Measurements from ENCODE around the gene ZC3H12C. TPM values are rescaled to one million over a fixed set of nuclear protein-coding genes. Genes with fewer than 3 reads are reported as not detected.
"Not testable (repeated sequence)": the region's sequence is repeated elsewhere in the genome, so short reads cannot be mapped to it uniquely, and the experiment has no call there.

Gene ZC3H12C
- polyA plus RNA-seq, 3 donors from 2014 or later = not detected

- peaks cover 0 to 2% (median 0%) of the 10 kb centered on the region in 3 donors for H3K27me3 Mint-ChIP-seq (ENCODE audit: low read depth in 3 of 3)
- no peaks in the 10 kb centered on the region for H3K9me3 Mint-ChIP-seq
- H3K4me3 Mint-ChIP-seq = no peak overlapping the region
- no peak for DNase-seq
- H3K4me1 Mint-ChIP-seq = peaks cover 6 to 9% of the 10 kb centered on the region in 2 donors
- H3K27ac Mint-ChIP-seq = no peak overlapping the region
- no peaks in the 10 kb centered on the region for H3K36me3 Mint-ChIP-seq
Observed at GRCh38 chr11:110177086-110177456, 83.9 kb downstream of the ZC3H12C start.

DNA sequence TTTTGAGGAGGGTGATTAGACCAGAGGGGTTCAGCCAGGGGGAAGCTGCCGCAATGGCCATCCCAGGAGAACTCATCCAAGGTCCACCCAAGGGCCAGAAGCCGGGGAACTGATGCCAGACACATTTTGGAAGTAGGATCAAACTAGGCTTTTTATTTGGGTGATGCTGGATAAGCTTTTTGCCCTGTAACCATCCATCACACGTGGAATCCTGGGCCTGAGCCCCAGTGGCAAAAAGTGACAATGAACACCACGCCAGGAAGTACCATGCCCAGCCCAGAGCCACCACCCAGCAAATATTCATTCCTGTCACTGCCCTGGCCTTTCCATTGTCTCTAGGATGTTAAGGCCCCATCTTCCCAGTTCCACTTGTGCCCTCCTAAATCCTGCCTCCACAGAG lies 85.9 kb downstream of the ZC3H12C start:
- peaks cover 3 to 4% of the 10 kb centered on the region in 2 donors for H3K4me1 Mint-ChIP-seq
- no peak overlapping the region for H3K27ac Mint-ChIP-seq
- H3K9me3 Mint-ChIP-seq = no peaks in the 10 kb centered on the region
- H3K36me3 Mint-ChIP-seq = no peaks in the 10 kb centered on the region
- H3K4me3 Mint-ChIP-seq = no peak overlapping the region
- no peak for DNase-seq
- H3K27me3 Mint-ChIP-seq (ENCODE audit: low read depth in 3 of 3) = peaks cover 0 to 2% (median 0%) of the 10 kb centered on the region in 3 donors

DNA sequence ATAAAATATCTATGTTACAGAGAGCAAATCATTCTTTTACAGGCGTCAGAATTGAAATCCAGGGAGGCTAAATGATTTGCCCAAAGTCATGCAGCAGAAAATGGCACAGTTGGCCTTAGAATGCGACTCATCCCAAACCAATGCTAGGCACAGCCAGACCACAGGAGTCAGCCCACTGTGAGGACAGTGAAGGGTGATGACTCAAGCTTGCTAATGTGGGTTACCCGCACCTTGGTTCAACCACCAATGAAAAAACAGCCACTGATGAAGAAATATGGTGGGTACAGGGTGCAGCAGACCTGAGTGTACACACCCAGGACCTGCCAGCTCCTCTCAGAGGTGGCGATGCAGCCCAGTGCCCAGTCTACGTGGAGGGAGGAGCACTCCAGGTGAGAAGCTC lies 89.7 kb downstream of the ZC3H12C start:
- no peaks in the 10 kb centered on the region for H3K36me3 Mint-ChIP-seq
- no peak overlapping the region for H3K27ac Mint-ChIP-seq
- H3K4me3 Mint-ChIP-seq = no peak overlapping the region
- peaks cover 0 to 2% (median 0%) of the 10 kb centered on the region in 3 donors for H3K27me3 Mint-ChIP-seq (ENCODE audit: low read depth in 3 of 3)
- no peaks in the 10 kb centered on the region for H3K9me3 Mint-ChIP-seq
- no peak for DNase-seq
- H3K4me1 Mint-ChIP-seq = no peaks in the 10 kb centered on the region

DNA sequence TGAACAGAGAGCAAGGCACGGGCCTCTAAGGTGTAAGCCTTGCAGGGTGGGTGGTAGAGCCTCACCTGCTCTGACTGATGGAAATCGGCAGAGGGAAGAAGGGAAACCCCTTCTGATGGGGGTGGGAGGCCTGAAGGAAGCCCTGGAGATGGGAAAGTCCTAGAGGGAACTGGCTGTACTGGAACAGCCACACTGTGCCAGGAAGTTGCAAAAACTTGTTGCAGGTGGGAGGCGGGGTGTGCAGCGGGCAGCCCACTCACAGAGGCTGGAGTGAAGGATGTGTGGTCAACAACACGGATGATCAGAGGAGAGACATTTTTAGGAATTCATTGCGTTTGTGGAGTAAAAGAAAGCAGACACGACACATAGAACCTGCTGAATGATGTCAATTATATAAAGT lies 91.3 kb downstream of the ZC3H12C start:
- no peaks in the 10 kb centered on the region for H3K9me3 Mint-ChIP-seq
- H3K27ac Mint-ChIP-seq = no peak overlapping the region
- peaks cover 0 to 3% (median 2%) of the 10 kb centered on the region in 3 donors for H3K27me3 Mint-ChIP-seq (ENCODE audit: low read depth in 3 of 3)

DNA sequence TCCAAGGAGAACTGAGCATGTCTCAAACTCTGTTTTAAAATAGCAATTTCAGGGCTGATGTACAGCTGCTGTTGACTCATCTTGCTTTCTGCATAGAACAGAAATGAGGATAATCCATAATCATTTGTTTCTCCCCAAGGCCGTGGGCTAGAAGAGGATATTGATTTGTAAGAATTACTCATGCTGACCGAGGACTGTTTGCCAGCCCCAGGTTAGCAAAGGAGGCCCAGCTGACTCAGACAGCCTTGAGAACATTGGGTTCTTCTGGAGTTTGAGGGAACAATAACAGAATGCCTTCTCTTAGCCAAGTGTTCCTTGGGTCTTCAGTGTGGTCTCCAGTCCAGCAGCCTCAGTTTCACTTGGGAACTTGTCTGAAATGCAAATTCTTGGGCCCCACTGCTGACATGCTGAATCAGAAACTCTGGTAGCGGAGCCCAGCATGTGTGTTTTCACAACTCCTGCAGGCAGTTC lies 92.0 kb downstream of the ZC3H12C start:
- Mint-ChIP-seq H3K27ac (no peak overlapping the region), H3K36me3 (no peaks in the 10 kb centered on the region), H3K4me1 (no peaks in the 10 kb centered on the region), H3K4me3 (no peak overlapping the region), H3K27me3 (ENCODE audit: low read depth in 3 of 3) (peaks cover 0 to 4% (median 2%) of the 10 kb centered on the region in 3 donors), H3K9me3 (no peaks in the 10 kb centered on the region)
- DNase-seq = no peak

More for the DNA sequence above, 91.3 kb downstream of the ZC3H12C start:
- no peaks in the 10 kb centered on the region for H3K36me3 Mint-ChIP-seq
- no peak for DNase-seq
- no peak overlapping the region for H3K4me3 Mint-ChIP-seq
- no peaks in the 10 kb centered on the region for H3K4me1 Mint-ChIP-seq

GRCh38 chr11:110185599-110185998 lies 92.4 kb downstream of the ZC3H12C start:
- no peak overlapping the region for H3K27ac Mint-ChIP-seq
- H3K27me3 Mint-ChIP-seq (ENCODE audit: low read depth in 3 of 3) = peaks cover 0 to 4% (median 2%) of the 10 kb centered on the region in 3 donors
- no peaks in the 10 kb centered on the region for H3K9me3 Mint-ChIP-seq
- no peak overlapping the region for H3K4me3 Mint-ChIP-seq
- no peaks in the 10 kb centered on the region for H3K4me1 Mint-ChIP-seq
- no peaks in the 10 kb centered on the region for H3K36me3 Mint-ChIP-seq
- no peak for DNase-seq

GRCh38 chr11:110186456-110186855 lies 93.3 kb downstream of the ZC3H12C start:
- H3K4me1 Mint-ChIP-seq = no peaks in the 10 kb centered on the region
- no peak overlapping the region for H3K27ac Mint-ChIP-seq
- H3K9me3 Mint-ChIP-seq = no peaks in the 10 kb centered on the region
- DNase-seq = no peak
- H3K4me3 Mint-ChIP-seq = no peak overlapping the region
- H3K27me3 Mint-ChIP-seq (ENCODE audit: low read depth in 3 of 3) = peaks cover 0 to 5% (median 4%) of the 10 kb centered on the region in 3 donors
- H3K36me3 Mint-ChIP-seq = no peaks in the 10 kb centered on the region

- Mint-ChIP-seq H3K4me1 (no peaks in the 10 kb centered on the region), H3K27me3 (ENCODE audit: low read depth in 3 of 3) (peaks cover 1 to 5% (median 4%) of the 10 kb centered on the region in 3 donors), H3K36me3 (no peaks in the 10 kb centered on the region), H3K9me3 (no peaks in the 10 kb centered on the region), H3K4me3 (no peak overlapping the region), H3K27ac (no peak overlapping the region)
- no peak for DNase-seq
Observed at GRCh38 chr11:110186867-110187266, 93.7 kb downstream of the ZC3H12C start.

GRCh38 chr11:110187731-110188130 lies 94.5 kb downstream of the ZC3H12C start:
- Mint-ChIP-seq H3K27ac (no peak overlapping the region), H3K27me3 (ENCODE audit: low read depth in 3 of 3) (peaks cover 3 to 5% (median 4%) of the 10 kb centered on the region in 3 donors)
- DNase-seq = no peak

GRCh38 chr11:110190885-110191284 lies 97.7 kb downstream of the ZC3H12C start:
- peaks cover 6 to 10% of the 10 kb centered on the region in 2 donors for H3K4me1 Mint-ChIP-seq
- H3K9me3 Mint-ChIP-seq = no peaks in the 10 kb centered on the region
- H3K27ac Mint-ChIP-seq = no peak overlapping the region
- H3K4me3 Mint-ChIP-seq = no peak overlapping the region
- DNase-seq = no peak
- H3K36me3 Mint-ChIP-seq = no peaks in the 10 kb centered on the region
- H3K27me3 Mint-ChIP-seq (ENCODE audit: low read depth in 3 of 3) = peaks cover 3 to 6% (median 4%) of the 10 kb centered on the region in 3 donors

More at GRCh38 chr11:110187731-110188130, 94.5 kb downstream of the ZC3H12C start:
- no peak overlapping the region for H3K4me3 Mint-ChIP-seq
- H3K4me1 Mint-ChIP-seq = peaks cover 5 to 7% of the 10 kb centered on the region in 2 donors
- H3K9me3 Mint-ChIP-seq = no peaks in the 10 kb centered on the region
- H3K36me3 Mint-ChIP-seq = no peaks in the 10 kb centered on the region

DNA sequence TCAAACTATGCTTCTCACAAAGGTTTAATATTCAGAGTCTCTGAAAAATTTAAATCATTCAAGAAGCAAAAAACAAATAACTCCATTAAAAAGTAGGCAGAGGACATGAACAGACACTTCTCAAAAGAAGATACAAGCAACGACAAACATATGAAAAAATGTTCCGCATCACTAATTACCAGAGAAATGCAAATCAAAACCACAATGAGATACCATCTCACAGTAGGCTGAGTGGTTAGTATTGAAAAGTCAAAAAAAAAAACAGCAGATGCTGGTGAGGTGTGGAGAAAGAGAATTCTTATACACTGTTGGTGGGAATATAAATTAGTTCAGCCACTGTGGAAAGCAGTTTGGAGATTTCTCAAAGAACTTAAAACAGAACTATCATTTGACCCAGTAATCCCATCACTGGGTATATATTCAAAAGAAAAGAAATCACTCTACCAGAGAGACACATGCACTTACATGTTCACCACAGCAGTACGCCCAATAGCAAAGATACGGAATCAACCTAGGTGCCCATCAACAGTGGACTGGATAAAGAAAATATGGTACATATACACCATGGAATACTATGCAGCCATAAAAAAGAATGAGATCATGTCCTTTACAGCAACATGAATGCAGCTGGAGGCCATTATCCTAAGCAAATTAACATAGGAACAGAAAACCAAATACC lies 99.6 kb downstream of the ZC3H12C start:
- not testable (repeated sequence) for H3K4me3 Mint-ChIP-seq, H3K27ac Mint-ChIP-seq, DNase-seq

DNA sequence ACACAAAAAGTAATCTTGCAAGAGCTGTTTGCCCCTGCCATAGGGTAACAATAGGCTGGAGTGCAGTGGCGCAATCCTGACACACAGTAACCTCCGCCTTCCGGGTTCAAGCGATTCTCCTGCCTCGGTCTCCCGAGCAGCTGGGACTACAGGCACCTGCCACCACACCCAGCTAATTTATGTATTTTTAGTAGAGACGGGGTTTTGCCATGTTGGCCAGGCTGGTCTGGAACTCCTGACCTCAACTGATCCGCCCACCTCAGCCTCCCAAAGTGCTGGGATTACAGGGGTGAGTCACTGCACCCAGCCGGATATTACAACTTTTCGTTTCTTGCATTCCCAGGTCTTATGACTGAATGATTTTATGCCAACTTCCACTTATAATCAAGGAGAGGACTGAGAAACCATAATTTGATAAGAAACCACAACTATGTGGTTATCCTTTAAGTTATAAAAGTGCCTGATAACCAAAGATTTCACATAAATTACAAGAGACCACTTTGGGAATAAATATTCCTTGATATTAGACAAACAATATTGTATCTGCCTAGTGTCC lies 101.1 kb downstream of the ZC3H12C start:
- not testable (repeated sequence) for H3K9me3 Mint-ChIP-seq; H3K27ac Mint-ChIP-seq; H3K27me3 Mint-ChIP-seq (ENCODE audit: low read depth in 3 of 3); DNase-seq; H3K4me3 Mint-ChIP-seq; H3K36me3 Mint-ChIP-seq; H3K4me1 Mint-ChIP-seq

More for the DNA sequence above, 99.6 kb downstream of the ZC3H12C start:
- H3K9me3 Mint-ChIP-seq; H3K4me1 Mint-ChIP-seq; H3K27me3 Mint-ChIP-seq (ENCODE audit: low read depth in 3 of 3); H3K36me3 Mint-ChIP-seq: not testable (repeated sequence)

GRCh38 chr11:110196241-110196754 lies 103.1 kb downstream of the ZC3H12C start:
- no peak for DNase-seq
- Mint-ChIP-seq H3K27me3 (ENCODE audit: low read depth in 3 of 3) (peaks cover under 1 to 5% (median 3%) of the 10 kb centered on the region in 3 donors), H3K27ac (no peak overlapping the region), H3K4me1 (peaks cover 6 to 10% of the 10 kb centered on the region in 2 donors), H3K4me3 (no peak overlapping the region), H3K9me3 (no peaks in the 10 kb centered on the region), H3K36me3 (no peaks in the 10 kb centered on the region)

DNA sequence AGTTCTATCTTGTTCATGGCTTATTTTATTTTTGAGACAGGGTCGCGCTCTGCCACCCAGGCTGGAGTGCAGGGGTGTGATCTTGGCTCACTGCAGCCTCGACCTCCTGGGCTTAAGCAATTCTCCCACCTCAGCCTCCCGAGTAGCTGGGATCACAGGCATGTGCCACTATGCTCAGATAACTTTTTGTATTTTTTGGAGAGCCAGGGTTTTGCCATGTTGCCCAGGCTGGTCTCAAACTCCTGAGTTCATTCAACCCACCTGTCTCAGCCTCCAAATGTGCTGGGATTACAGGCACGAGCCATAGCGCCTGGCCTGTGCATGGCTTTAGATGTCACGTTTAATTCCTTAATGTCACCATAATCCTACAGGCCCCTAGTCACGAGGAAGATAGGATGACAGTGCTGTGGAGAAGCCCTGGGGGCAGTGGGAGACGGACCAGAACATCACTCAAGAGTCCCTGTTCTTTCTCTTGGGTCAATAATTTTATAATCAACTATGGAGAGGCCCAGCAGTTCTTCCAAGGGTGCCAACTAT lies 103.8 kb downstream of the ZC3H12C start:
- Mint-ChIP-seq H3K27ac (no peak overlapping the region), H3K4me3 (no peak overlapping the region), H3K4me1 (peaks cover 6 to 10% of the 10 kb centered on the region in 2 donors), H3K9me3 (no peaks in the 10 kb centered on the region), H3K36me3 (no peaks in the 10 kb centered on the region), H3K27me3 (ENCODE audit: low read depth in 3 of 3) (peaks cover 2 to 4% (median 3%) of the 10 kb centered on the region in 3 donors)
- DNase-seq = no peak

Measured in immature natural killer cell (primary cell).